ENCODE data around the gene RFFL. TPM values are rescaled to one million over a fixed set of nuclear protein-coding genes. Genes with fewer than 3 reads are reported as not detected.

RFFL gene
- total and polyA plus RNA-seq, 8 donors, result 3.6 to 24.4 (median 16.7) TPM

DNA sequence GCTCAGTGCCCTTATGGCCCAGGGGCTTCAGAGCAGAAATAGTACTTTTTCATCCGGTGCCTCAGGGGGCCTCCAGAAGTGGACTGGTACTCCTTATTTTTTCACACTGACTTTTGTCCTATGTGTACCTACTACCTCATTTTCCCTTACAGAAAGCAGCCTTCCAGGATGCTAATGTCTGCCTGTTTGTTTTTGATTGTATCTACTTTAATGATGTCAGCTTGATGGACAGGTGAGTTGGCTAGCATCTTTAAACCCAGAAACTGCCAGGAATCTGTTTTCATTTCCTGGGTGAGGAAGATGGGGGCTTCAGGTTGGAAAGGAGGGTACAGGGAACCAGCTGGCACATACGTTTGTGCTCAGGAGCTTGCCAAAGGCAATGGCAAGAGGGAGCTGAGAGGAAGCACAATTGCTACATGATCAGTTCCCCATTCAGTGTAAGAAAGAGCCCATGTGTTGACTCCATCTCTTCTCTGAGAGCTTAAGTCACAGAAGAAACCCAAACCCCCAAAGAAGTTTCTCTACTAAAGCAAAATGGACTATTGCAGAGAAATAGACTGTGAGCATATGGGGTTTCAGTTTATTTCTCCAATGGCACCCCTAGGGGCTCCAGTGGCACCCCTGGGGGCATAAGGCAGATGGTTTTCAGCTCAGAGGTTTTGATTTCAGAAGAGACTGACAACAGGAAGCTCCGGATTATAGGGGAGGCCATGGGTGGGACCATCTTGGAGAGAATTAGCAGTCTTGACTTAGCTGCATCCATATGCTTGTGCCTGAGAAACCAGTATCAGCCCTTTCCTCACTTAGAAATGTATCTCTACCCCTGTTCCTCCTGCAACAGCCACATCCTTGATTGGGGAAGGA is 66.9 kb downstream of the RFFL start:
- 83 to 84% methylated on average over 3 of the region's 3 CpGs for WGBS, 2 donors
- intact Hi-C loops (cut with DNase I), result loop anchor here in 1 of 3 donors (10.0 kb wide), 1 partner anchor 128 kb away; the partner anchor contains the start of gene FNDC8
- H3K27ac ChIP-seq, result peak overlapping the region in 1 of 4 donors; percentile 21

DNA sequence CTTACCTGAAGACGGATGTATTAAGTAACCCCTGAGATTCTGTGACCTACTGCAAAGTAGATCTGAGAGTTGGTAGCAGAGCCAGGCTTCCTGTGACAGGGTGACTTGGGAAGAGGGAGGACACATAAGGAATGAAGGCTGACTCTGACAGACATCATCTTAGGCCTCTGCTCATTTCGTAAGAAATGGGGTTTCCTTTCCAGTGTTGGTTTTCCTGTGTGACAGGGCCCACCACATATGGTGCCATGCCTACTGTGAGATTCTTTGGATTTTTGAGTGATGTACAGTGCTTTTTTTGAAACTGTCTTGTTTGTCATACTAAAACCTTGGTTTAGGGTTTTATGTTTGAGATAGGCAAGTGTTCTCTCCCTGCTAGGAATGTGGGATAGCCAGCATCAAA is 70.5 kb downstream of the RFFL start:
- H3K4me3 ChIP-seq, result no peak overlapping the region
- peaks cover 0 to 42% (median 6%) of the 10 kb centered on the region in 3 donors for H3K36me3 ChIP-seq
- H3K4me1 ChIP-seq, result peaks cover 0 to 4% (median 3%) of the 10 kb centered on the region in 3 donors
- intact Hi-C loops (cut with DNase I), result loop anchor here in 1 of 3 donors (10.0 kb wide), 1 partner anchor 132 kb away; the partner anchor contains the start of gene FNDC8
- WGBS, 2 donors, result 75 to 76% methylated on average over 2 of the region's 2 CpGs
- H3K27ac ChIP-seq, result no peak overlapping the region
- FAIRE-seq, result no peak
- H3K27me3 ChIP-seq, result no peaks in the 10 kb centered on the region
- no peak for DNase-seq
- ATAC-seq, result no peak
- H3K9me3 ChIP-seq, result no peaks in the 10 kb centered on the region
- TF ChIP-seq, protein P1, sequence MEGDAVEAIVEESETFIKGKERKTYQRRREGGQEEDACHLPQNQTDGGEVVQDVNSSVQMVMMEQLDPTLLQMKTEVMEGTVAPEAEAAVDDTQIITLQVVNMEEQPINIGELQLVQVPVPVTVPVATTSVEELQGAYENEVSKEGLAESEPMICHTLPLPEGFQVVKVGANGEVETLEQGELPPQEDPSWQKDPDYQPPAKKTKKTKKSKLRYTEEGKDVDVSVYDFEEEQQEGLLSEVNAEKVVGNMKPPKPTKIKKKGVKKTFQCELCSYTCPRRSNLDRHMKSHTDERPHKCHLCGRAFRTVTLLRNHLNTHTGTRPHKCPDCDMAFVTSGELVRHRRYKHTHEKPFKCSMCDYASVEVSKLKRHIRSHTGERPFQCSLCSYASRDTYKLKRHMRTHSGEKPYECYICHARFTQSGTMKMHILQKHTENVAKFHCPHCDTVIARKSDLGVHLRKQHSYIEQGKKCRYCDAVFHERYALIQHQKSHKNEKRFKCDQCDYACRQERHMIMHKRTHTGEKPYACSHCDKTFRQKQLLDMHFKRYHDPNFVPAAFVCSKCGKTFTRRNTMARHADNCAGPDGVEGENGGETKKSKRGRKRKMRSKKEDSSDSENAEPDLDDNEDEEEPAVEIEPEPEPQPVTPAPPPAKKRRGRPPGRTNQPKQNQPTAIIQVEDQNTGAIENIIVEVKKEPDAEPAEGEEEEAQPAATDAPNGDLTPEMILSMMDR (IDR thresholded peaks at IDR 0.05), result no peak

More for the DNA sequence above, 66.9 kb downstream of the RFFL start:
- Histone ChIP-seq H3K4me3 (no peak overlapping the region), H3K27me3 (no peaks in the 10 kb centered on the region), H3K4me1 (peaks cover 0 to 3% (median 0%) of the 10 kb centered on the region in 3 donors), H3K36me3 (peaks cover 0 to 32% (median 6%) of the 10 kb centered on the region in 3 donors), H3K9me3 (no peaks in the 10 kb centered on the region)
- FAIRE-seq (no peak), DNase-seq (no peak), ATAC-seq (peak in 1 of 4 donors; percentile 7)
- TF ChIP-seq, protein P1 (IDR thresholded peaks at IDR 0.05), result no peak

DNA sequence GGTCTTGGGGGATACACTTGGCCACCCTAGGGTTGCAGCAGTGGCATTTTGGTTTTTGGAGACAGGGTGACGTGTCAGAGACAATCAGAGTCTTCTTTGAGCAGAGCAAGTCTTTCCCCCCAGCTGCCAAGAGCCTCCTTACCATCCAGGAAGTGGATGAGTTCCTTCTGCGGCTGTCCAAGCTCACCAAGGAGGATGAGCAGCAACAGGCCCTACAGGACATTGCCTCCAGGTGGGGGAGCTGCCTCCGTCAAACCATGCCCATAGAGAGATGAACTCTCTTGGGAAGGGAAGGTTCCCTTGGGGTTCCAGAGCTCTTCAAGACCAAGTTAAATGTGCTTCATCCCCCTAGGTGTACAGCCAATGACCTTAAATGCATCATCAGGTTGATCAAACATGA is 71.9 kb downstream of the RFFL start:
- peaks cover 0 to 51% (median 6%) of the 10 kb centered on the region in 3 donors for H3K36me3 ChIP-seq
- ATAC-seq, result no peak
- no peak for FAIRE-seq

DNA sequence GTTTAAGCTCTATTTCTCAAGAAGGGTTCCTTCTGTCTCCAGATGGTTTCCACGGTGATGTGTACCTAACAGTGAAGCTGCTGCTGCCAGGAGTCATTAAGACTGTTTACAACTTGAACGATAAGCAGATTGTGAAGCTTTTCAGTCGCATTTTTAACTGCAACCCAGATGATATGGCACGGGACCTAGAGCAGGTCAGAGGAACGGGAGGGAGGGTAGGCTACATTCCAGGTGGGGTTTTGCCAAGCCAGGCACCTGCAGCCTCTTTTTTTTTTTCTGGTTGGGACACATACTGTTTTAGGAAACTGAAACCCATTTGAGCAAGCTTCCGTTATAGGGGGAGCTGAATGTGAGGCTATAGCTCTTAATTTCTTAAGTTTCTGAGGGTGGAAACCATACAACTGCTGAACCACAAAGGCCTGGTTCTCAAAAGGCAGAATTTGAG is 72.6 kb downstream of the RFFL start:
- Histone ChIP-seq H3K27me3 (no peaks in the 10 kb centered on the region), H3K27ac (no peak overlapping the region), H3K36me3 (peaks cover 0 to 48% (median 3%) of the 10 kb centered on the region in 3 donors), H3K9me3 (no peaks in the 10 kb centered on the region), H3K4me3 (no peak overlapping the region), H3K4me1 (peaks cover 0 to 4% (median 0%) of the 10 kb centered on the region in 3 donors)
- ATAC-seq (peak; percentile 56 to 87 (median 72)), FAIRE-seq (no peak), DNase-seq (peak in 3 of 6 donors; percentile 36 to 59 (median 56))
- TF ChIP-seq, protein P1 (IDR thresholded peaks at IDR 0.05), result no peak
- WGBS, 2 donors, result 20 to 24% methylated on average over 6 of the region's 6 CpGs
- intact Hi-C loops (cut with DNase I), result loop anchor here in 1 of 3 donors (10.0 kb wide), 1 partner anchor 134 kb away; the partner anchor contains the start of gene FNDC8

More for the DNA sequence above, 71.9 kb downstream of the RFFL start:
- no peak overlapping the region for H3K4me3 ChIP-seq
- intact Hi-C loops (cut with DNase I), result loop anchor here in 1 of 3 donors (10.0 kb wide), 1 partner anchor 133 kb away; the partner anchor contains the start of gene FNDC8
- H3K27me3 ChIP-seq, result no peaks in the 10 kb centered on the region
- H3K9me3 ChIP-seq, result no peaks in the 10 kb centered on the region
- WGBS, 2 donors, result 87 to 96% methylated on average over 3 of the region's 3 CpGs
- TF ChIP-seq, protein P1 (IDR thresholded peaks at IDR 0.05), result no peak
- H3K27ac ChIP-seq, result no peak overlapping the region
- no peak for DNase-seq
- H3K4me1 ChIP-seq, result peaks cover 0 to 4% (median 0%) of the 10 kb centered on the region in 3 donors
